Activated CD4-positive, alpha-beta T cell treated with anti-CD3 and anti-CD28 coated beads, Interleukin-2, amount 10 ng/mL, durations not matched to agents 7 days and 5 days (primary cell): ENCODE measurements around the gene ARMS2. TPM values are rescaled to one million over a fixed set of nuclear protein-coding genes. Genes with fewer than 3 reads are reported as not detected.

Experiments
- CTCF ChIA-PET: fragments of 350-600 bp; sonication (Branson Sonifier 250); formaldehyde crosslinking; loops from one replicate; lab custom pipeline; 2021; ENCODE audit warnings: antibody characterized with exemption; lab: Charles Lee
- POLR2A ChIA-PET: fragments of 350-600 bp; sonication (Branson Sonifier 250); formaldehyde crosslinking; loops from one replicate; lab custom pipeline; 2021; ENCODE audit warnings: antibody characterized with exemption; lab: Charles Lee
- DNase-seq: peaks from one replicate; pipeline ENCODE4 v3.0.0-alpha.2; 2020
- H3K27ac Mint-ChIP-seq: one replicate; pipeline ENCODE4 v1.8.0; 2021; ENCODE audit warnings: mild to moderate bottlenecking, moderate library complexity, mixed read lengths
- H3K27me3 Mint-ChIP-seq: one replicate; pipeline ENCODE4 v1.8.0; 2021; ENCODE audit warnings: mixed read lengths
- H3K36me3 Mint-ChIP-seq: one replicate; pipeline ENCODE4 v1.8.0; 2021; ENCODE audit warnings: low read depth, mixed read lengths
- H3K4me1 Mint-ChIP-seq: one replicate; pipeline ENCODE4 v1.8.0; 2021; ENCODE audit warnings: mixed read lengths
- H3K4me3 Mint-ChIP-seq: one replicate; pipeline ENCODE4 v1.8.0; 2021; ENCODE audit warnings: mild to moderate bottlenecking, moderate library complexity, mixed read lengths
- H3K9me3 Mint-ChIP-seq: one replicate; pipeline ENCODE4 v1.8.0; 2021; ENCODE audit warnings: mixed read lengths
- microRNA-seq: library from miRNA; unstranded; fragments of <30 nt; microRNA quantifications from one replicate; pipeline ENCODE4 v1.2.0, GENCODE V29; 2021; ENCODE audit warnings: borderline microRNAs expressed, borderline replicate concordance
- total RNA-seq, 2 experiments: library from RNA; stranded (reverse); gene quantifications; one replicate each; pipeline ENCODE4 v1.2.3, GENCODE V29; 2021

ARMS2 gene
- total RNA-seq, 2 experiments from 2014 or later, result not detected

DNA sequence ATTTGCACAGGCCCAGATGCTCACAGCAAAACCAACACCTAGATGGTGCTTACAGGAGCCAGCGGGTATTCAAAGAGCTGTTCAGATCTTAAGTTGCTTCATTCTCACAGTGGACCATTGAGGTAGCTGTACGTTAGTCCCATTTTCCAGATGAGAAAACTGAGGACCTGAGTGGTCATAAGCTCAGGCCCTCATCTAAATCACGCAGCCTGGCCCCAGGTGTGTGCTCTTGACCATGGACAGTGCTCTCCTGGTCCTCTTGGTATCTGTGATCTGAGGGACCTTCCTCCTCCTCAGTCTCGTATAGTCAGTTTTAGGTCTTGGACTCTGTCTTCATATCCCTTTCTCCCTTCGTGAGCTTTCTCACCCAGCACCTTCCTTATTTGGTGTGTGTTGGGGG, 50.6 kb downstream of the ARMS2 start:
- ChIA-PET POLR2A (no interaction called here), CTCF (interaction anchor here (1.7 kb wide), 1 partner anchor 10 kb away, joined by 6 read pairs; no protein-coding TSS in a partner anchor)
- no peaks in the 10 kb centered on the region for H3K36me3 Mint-ChIP-seq
- H3K27me3 Mint-ChIP-seq, result no peaks in the 10 kb centered on the region
- no peaks in the 10 kb centered on the region for H3K9me3 Mint-ChIP-seq
- H3K4me1 Mint-ChIP-seq, result no peaks in the 10 kb centered on the region
- DNase-seq, result no peak
- no peak overlapping the region for H3K4me3 Mint-ChIP-seq
- H3K27ac Mint-ChIP-seq, result no peak overlapping the region

DNA sequence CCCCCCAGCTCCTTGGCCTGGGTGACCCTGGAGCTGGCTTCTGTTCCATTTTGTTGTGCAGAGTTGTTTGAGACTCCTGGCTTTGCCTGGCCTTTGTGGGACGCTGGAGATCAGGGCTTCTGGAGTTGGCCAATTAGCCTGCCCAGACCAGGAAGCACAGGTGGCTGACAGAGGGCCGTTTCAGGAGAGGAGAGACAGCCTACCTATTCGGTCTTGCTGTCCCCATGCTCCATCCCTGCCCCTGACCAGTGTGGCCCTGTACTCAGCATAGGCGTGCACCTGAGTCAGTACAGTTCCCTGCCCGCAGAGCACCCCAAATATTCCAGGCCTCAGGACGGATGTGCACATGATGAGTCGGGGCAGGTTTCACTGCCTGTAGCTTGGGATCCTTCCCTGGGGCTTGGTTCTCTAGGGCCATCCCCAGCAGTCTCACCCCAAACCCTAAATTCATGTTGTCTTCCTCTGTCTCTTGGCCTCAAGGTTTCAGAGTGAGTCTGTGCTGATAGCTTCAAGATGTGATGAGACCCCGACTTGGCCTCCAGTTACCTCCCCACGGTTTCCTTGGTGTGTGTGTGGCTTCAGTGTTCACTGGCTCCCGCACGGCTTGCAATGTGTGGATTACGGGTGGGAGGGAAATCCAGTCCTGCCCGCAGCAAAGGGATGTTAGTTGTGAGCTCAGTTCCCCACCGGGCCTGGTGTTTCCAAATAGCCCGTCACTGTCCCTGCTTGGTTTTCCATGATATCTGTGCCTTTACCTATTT, 51.6 kb downstream of the ARMS2 start:
- Mint-ChIP-seq H3K4me1 (no peaks in the 10 kb centered on the region), H3K4me3 (no peak overlapping the region), H3K27ac (no peak overlapping the region), H3K9me3 (no peaks in the 10 kb centered on the region), H3K36me3 (no peaks in the 10 kb centered on the region), H3K27me3 (no peaks in the 10 kb centered on the region)
- DNase-seq, result no peak
- ChIA-PET CTCF (interaction anchor here (1.7 kb wide), 1 partner anchor 9 kb away, joined by 6 read pairs; no protein-coding TSS in a partner anchor), POLR2A (no interaction called here)

Small RNA genes within 50 kb of the gene (microRNA-seq; reads per million reads assigned to microRNA genes)
- gene MIR3941, result not detected

Other genes starting within 250 kb of the ARMS2 start
- gene BTBD16, start 183.4 kb upstream of the ARMS2 start, total RNA-seq, result not detected
- 10 to 100 TPM in 1 of 2 experiments, 1 to 10 TPM in 1; 8.8 to 11.3 TPM for gene PLEKHA1, start 79.9 kb upstream of the ARMS2 start, total RNA-seq
- gene HTRA1, start 6.9 kb downstream of the ARMS2 start, total RNA-seq, result not detected
- not detected for gene DMBT1, start 106.1 kb downstream of the ARMS2 start, total RNA-seq
- not detected for gene C10orf120, start 245.2 kb downstream of the ARMS2 start, total RNA-seq